Measurements from ENCODE around the gene LRP6. TPM values are rescaled to one million over a fixed set of nuclear protein-coding genes. Genes with fewer than 3 reads are reported as not detected.

Gene LRP6
- total RNA-seq, 1 donor from 2014 or later, result 18.7 TPM

- Histone ChIP-seq H3K9me3 (replicated peaks) (no peaks in the 10 kb centered on the region), H3K4me1 (peaks cover 1% of the 10 kb centered on the region), H3K4me3 (no peak overlapping the region), H3K36me3 (peaks cover 19% of the 10 kb centered on the region), H3K27me3 (ENCODE audit: low read depth) (no peaks in the 10 kb centered on the region), H3K27ac (replicated peaks) (no peak overlapping the region)
- DNase-seq, result no peak
- TF ChIP-seq CTCF (IDR thresholded peaks at IDR 0.05; ENCODE audit: borderline replicate concordance), result no peak
- intact Hi-C loops (cut with micrococcal nuclease), result no loop called here
These were observed 100.1 kb downstream of the LRP6 start for GRCh38 chr12:12166751-12167150.

- peaks cover 18% of the 10 kb centered on the region for H3K4me1 ChIP-seq
- H3K9me3 ChIP-seq (replicated peaks), result no peaks in the 10 kb centered on the region
- H3K27me3 ChIP-seq (ENCODE audit: low read depth), result no peaks in the 10 kb centered on the region
- H3K27ac ChIP-seq (replicated peaks), result no peak overlapping the region
- H3K4me3 ChIP-seq, result no peak overlapping the region
- H3K36me3 ChIP-seq, result peaks cover 44% of the 10 kb centered on the region
- intact Hi-C loops (cut with micrococcal nuclease), result no loop called here
- no peak for TF ChIP-seq CTCF (IDR thresholded peaks at IDR 0.05; ENCODE audit: borderline replicate concordance)
- DNase-seq, result no peak
These were observed 106.9 kb downstream of the LRP6 start for GRCh38 chr12:12159988-12160387.

GRCh38 chr12:12158858-12159257 is 108.0 kb downstream of the LRP6 start:
- no peak for TF ChIP-seq CTCF (IDR thresholded peaks at IDR 0.05; ENCODE audit: borderline replicate concordance)
- DNase-seq, result peak; percentile 25
- Histone ChIP-seq H3K27me3 (ENCODE audit: low read depth) (no peaks in the 10 kb centered on the region), H3K9me3 (replicated peaks) (no peaks in the 10 kb centered on the region), H3K36me3 (peaks cover 44% of the 10 kb centered on the region), H3K4me1 (peaks cover 18% of the 10 kb centered on the region), H3K27ac (replicated peaks) (no peak overlapping the region), H3K4me3 (no peak overlapping the region)
- intact Hi-C loops (cut with micrococcal nuclease), result no loop called here

GRCh38 chr12:12157424-12157823 is 109.4 kb downstream of the LRP6 start:
- no peak for DNase-seq
- intact Hi-C loops (cut with micrococcal nuclease), result no loop called here
- H3K27me3 ChIP-seq (ENCODE audit: low read depth), result no peaks in the 10 kb centered on the region

GRCh38 chr12:12156828-12157227 is 110.0 kb downstream of the LRP6 start:
- intact Hi-C loops (cut with micrococcal nuclease), result no loop called here

More at GRCh38 chr12:12157424-12157823, 109.4 kb downstream of the LRP6 start:
- Histone ChIP-seq H3K4me1 (peaks cover 18% of the 10 kb centered on the region), H3K36me3 (peaks cover 36% of the 10 kb centered on the region), H3K9me3 (replicated peaks) (no peaks in the 10 kb centered on the region), H3K27ac (replicated peaks) (no peak overlapping the region), H3K4me3 (no peak overlapping the region)
- no peak for TF ChIP-seq CTCF (IDR thresholded peaks at IDR 0.05; ENCODE audit: borderline replicate concordance)

More at GRCh38 chr12:12156828-12157227, 110.0 kb downstream of the LRP6 start:
- H3K4me1 ChIP-seq, result peaks cover 18% of the 10 kb centered on the region
- H3K27ac ChIP-seq (replicated peaks), result no peak overlapping the region
- H3K36me3 ChIP-seq, result peaks cover 32% of the 10 kb centered on the region
- no peak for TF ChIP-seq CTCF (IDR thresholded peaks at IDR 0.05; ENCODE audit: borderline replicate concordance)
- no peak for DNase-seq
- no peaks in the 10 kb centered on the region for H3K9me3 ChIP-seq (replicated peaks)
- H3K27me3 ChIP-seq (ENCODE audit: low read depth), result no peaks in the 10 kb centered on the region
- no peak overlapping the region for H3K4me3 ChIP-seq
